Prostate gland (tissue), 2 donors: ENCODE measurements around the gene KIF2A.

Experiments used
- CTCF ChIP-seq, 4 experiments: fragments of 200-600 bp in 2 of 4; fragments of 450-650 bp in 2 of 4; sonication (generic) in 2 of 4; IDR thresholded peaks; 1 replicate in 3 of 4; 2 replicates in 1 of 4; pipeline ENCODE4 v1.5.1; 2016 to 2019; ENCODE audit warnings: antibody characterized with exemption in 4 of 4, mild to moderate bottlenecking in 2 of 4, moderate library complexity in 2 of 4
- POLR2A ChIP-seq: fragments of 450-650 bp; IDR thresholded peaks from one replicate; pipeline ENCODE4 v1.6.1; 2016; ENCODE audit warnings: antibody characterized with exemption, mild to moderate bottlenecking

GRCh38 chr5:62346748-62347147, 40.7 kb downstream of the KIF2A start:
- no peak for TF ChIP-seq CTCF (IDR thresholded peaks at IDR 0.05)
- TF ChIP-seq POLR2A: no peak
